ENCODE measurements around the gene ZBTB11. TPM values are rescaled to one million over a fixed set of nuclear protein-coding genes. Genes with fewer than 3 reads are reported as not detected.

ZBTB11 gene
- total and polyA plus RNA-seq, 2 of the 13 experiments (the other 11 are each of a cell fraction or from before 2014, with no cell fraction given): 5.9 to 18.1 TPM

GRCh38 chr3:101676216-101676764 is 642 bp downstream of the ZBTB11 start (continued):
- no peak for TF ChIP-seq MIER2 (CRISPR knock-in tag; IDR thresholded peaks at IDR 0.05)
- peak; percentile 88; the same call in 1 of the 2 replicates for TF ChIP-seq ZNF598 (CRISPR knock-in tag; IDR thresholded peaks at IDR 0.05; ENCODE audit: borderline replicate concordance)
- TF ChIP-seq SKI (IDR thresholded peaks at IDR 0.05; ENCODE audit: partially characterized antibody): peak; percentile 60
- TF ChIP-seq ZNF569 (CRISPR knock-in tag; IDR thresholded peaks at IDR 0.05; ENCODE audit: borderline replicate concordance): no peak
- TF ChIP-seq, protein P1, sequence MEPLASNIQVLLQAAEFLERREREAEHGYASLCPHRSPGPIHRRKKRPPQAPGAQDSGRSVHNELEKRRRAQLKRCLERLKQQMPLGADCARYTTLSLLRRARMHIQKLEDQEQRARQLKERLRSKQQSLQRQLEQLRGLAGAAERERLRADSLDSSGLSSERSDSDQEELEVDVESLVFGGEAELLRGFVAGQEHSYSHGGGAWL (CRISPR knock-in tag; IDR thresholded peaks at IDR 0.05): peak; percentile 35; the same call in 1 of the 2 replicates
- no peak for TF ChIP-seq PAF1 (CRISPR knock-in tag; IDR thresholded peaks at IDR 0.05)
- peak; percentile 55; the same call in 1 of the 2 replicates for TF ChIP-seq KDM2A (CRISPR knock-in tag; IDR thresholded peaks at IDR 0.05; ENCODE audit: borderline replicate concordance, low read depth)
- TF ChIP-seq ARNT2 (CRISPR knock-in tag; IDR thresholded peaks at IDR 0.05; ENCODE audit: low read depth): peak; percentile 21; the same call in 1 of the 2 replicates
- TF ChIP-seq, protein P2, sequence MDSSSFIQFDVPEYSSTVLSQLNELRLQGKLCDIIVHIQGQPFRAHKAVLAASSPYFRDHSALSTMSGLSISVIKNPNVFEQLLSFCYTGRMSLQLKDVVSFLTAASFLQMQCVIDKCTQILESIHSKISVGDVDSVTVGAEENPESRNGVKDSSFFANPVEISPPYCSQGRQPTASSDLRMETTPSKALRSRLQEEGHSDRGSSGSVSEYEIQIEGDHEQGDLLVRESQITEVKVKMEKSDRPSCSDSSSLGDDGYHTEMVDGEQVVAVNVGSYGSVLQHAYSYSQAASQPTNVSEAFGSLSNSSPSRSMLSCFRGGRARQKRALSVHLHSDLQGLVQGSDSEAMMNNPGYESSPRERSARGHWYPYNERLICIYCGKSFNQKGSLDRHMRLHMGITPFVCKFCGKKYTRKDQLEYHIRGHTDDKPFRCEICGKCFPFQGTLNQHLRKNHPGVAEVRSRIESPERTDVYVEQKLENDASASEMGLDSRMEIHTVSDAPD (CRISPR knock-in tag; IDR thresholded peaks at IDR 0.05): peak; percentile 70; the same call in 1 of the 2 replicates
- peak; percentile 66; the same call in 1 of the 2 replicates for TF ChIP-seq MYPOP (CRISPR knock-in tag; IDR thresholded peaks at IDR 0.05)
- 0 out of 2 replicates have a peak, but pooled peaks have one; percentile 59 for TF ChIP-seq ELF4 (CRISPR knock-in tag; IDR thresholded peaks at IDR 0.05; ENCODE audit: borderline replicate concordance)
- TF ChIP-seq ZNF605 (CRISPR knock-in tag; IDR thresholded peaks at IDR 0.05): no peak; the same call in none of the 2 replicates
- TF ChIP-seq MED13 (CRISPR knock-in tag; IDR thresholded peaks at IDR 0.05): peak; percentile 5; the same call in 1 of the 2 replicates
- TF ChIP-seq RNF219 (CRISPR knock-in tag; IDR thresholded peaks at IDR 0.05): no peak
- TF ChIP-seq CCDC6 (CRISPR knock-in tag; IDR thresholded peaks at IDR 0.05): peak; percentile 64; the same call in 1 of the 2 replicates
- peak; percentile 61; the same call in 1 of the 2 replicates for TF ChIP-seq ZNF670 (CRISPR knock-in tag; IDR thresholded peaks at IDR 0.05; ENCODE audit: borderline replicate concordance)
- no peak for TF ChIP-seq MEIS2 (CRISPR knock-in tag; IDR thresholded peaks at IDR 0.05)
- peak; percentile 62; the same call in 1 of the 2 replicates for TF ChIP-seq ZNF709 (CRISPR knock-in tag; IDR thresholded peaks at IDR 0.05)
- peak; percentile 77 for TF ChIP-seq NRL (CRISPR knock-in tag; IDR thresholded peaks at IDR 0.05; ENCODE audit: borderline replicate concordance)
- TF ChIP-seq HIC2 (CRISPR knock-in tag; IDR thresholded peaks at IDR 0.05; ENCODE audit: low read depth): 0 out of 2 replicates have a peak, but pooled peaks have one; percentile 38

Data from HepG2 (cell line).